PC-3 (cell line): ENCODE data around the gene TTC16. TPM values are rescaled to one million over a fixed set of nuclear protein-coding genes. Genes with fewer than 3 reads are reported as not detected.

Experiments used
- ATAC-seq: fragments of 200-7000 bp; cut with Tn5 transposase; 2 replicates; pipeline ENCODE4 v1.9.1; 2020; ENCODE audit warnings: mild to moderate bottlenecking, moderate library complexity
- BruUV-seq: library from RNA; stranded (reverse); fragments of 400-500 nt; replicated peaks from 2 replicates; lab custom pipeline; 2021; lab: Mats Ljungman, UMichigan
- CTCF ChIA-PET: fragments of 300-600 bp; sonication (Branson Sonifier 250); formaldehyde crosslinking; loops from one replicate; lab custom pipeline; 2022; ENCODE audit warnings: antibody characterized with exemption; lab: Charles Lee
- POLR2A ChIA-PET: fragments of 300-600 bp; sonication (Branson Sonifier 250); formaldehyde crosslinking; loops from one replicate; lab custom pipeline; 2022; ENCODE audit warnings: antibody characterized with exemption; ENCODE audit not compliant: unreplicated experiment; lab: Charles Lee
- DNase-seq: peaks from one replicate; pipeline ENCODE4 v3.0.0-alpha.2; 2015
- H2AFZ ChIP-seq: fragments of 300-600 bp; sonication (generic); 2 replicates; pipeline ENCODE4 v1.6.0; 2016; ENCODE audit warnings: antibody characterized with exemption, low read length
- H3F3A ChIP-seq: fragments of 300-600 bp; sonication (generic); one replicate; pipeline ENCODE4 v1.6.0; 2017; ENCODE audit warnings: antibody characterized with exemption, low read length, control low read depth, mild to moderate bottlenecking; ENCODE audit not compliant: unreplicated experiment
- H3K27ac ChIP-seq: fragments of 300-600 bp; sonication (generic); 2 replicates; pipeline ENCODE4 v1.5.1; 2016; ENCODE audit warnings: mild to moderate bottlenecking, low read length
- H3K27me3 ChIP-seq: fragments of 300-600 bp; sonication (generic); 2 replicates; pipeline ENCODE4 v1.6.1; 2016; ENCODE audit warnings: low read length, mixed read lengths
- H3K36me3 ChIP-seq: fragments of 300-600 bp; sonication (generic); 2 replicates; pipeline ENCODE4 v1.6.1; 2016; ENCODE audit warnings: low read depth, mixed run types, low read length, mixed read lengths
- H3K4me1 ChIP-seq: fragments of 300-600 bp; sonication (generic); 2 replicates; pipeline ENCODE4 v1.5.1; 2016; ENCODE audit warnings: low read length; ENCODE audit not compliant: insufficient read depth
- H3K4me2 ChIP-seq: fragments of 300-600 bp; sonication (generic); 2 replicates; pipeline ENCODE4 v1.6.0; 2016; ENCODE audit warnings: low read length
- H3K4me3 ChIP-seq: fragments of 300-600 bp; sonication (generic); 2 replicates; pipeline ENCODE4 v1.5.1; 2016; ENCODE audit warnings: mild to moderate bottlenecking, low read length, mixed read lengths
- H3K79me2 ChIP-seq: fragments of 300-600 bp; sonication (generic); 2 replicates; pipeline ENCODE4 v1.6.1; 2017; ENCODE audit warnings: low read length, mixed read lengths
- H3K9ac ChIP-seq: fragments of 300-600 bp; sonication (generic); 2 replicates; pipeline ENCODE4 v1.6.0; 2016; ENCODE audit warnings: mild to moderate bottlenecking, low read length
- H3K9me2 ChIP-seq: fragments of 300-600 bp; sonication (generic); replicated peaks from 2 replicates; pipeline ENCODE4 v1.6.1; 2016; ENCODE audit warnings: mixed run types, low read length, mixed read lengths
- H3K9me3 ChIP-seq: fragments of 300-600 bp; sonication (generic); 2 replicates; pipeline ENCODE4 v1.6.1; 2016; ENCODE audit warnings: low read length, mixed read lengths
- H4K20me1 ChIP-seq: fragments of 300-600 bp; sonication (generic); 2 replicates; pipeline ENCODE4 v1.6.1; 2016; ENCODE audit warnings: low read length, mixed read lengths
- EZH2 ChIP-seq: fragments of 300-600 bp; sonication (generic); IDR thresholded peaks from one replicate; pipeline ENCODE4 v1.6.1; 2017; ENCODE audit warnings: antibody characterized with exemption, mild to moderate bottlenecking, low read length; ENCODE audit not compliant: unreplicated experiment
- EZH2phosphoT487 ChIP-seq: fragments of 300-600 bp; sonication (generic); IDR thresholded peaks from 2 replicates; pipeline ENCODE4 v1.6.1; 2018; ENCODE audit warnings: mild to moderate bottlenecking, antibody characterized with exemption, low read length, borderline replicate concordance
- intact Hi-C: fragments of 100-400 bp; cut with micrococcal nuclease; formaldehyde crosslinking; loops from 2 replicates; pipeline ENCODE4 v1.9.0; 2023
- total RNA-seq: library from RNA; depleted of rRNA; stranded (reverse); fragments of >200 nt; gene quantifications from 2 replicates; pipeline ENCODE4 v1.2.3, GENCODE V29; 2014
- TF ChIP-seq, protein P1 (sequence below): fragments of 300-600 bp; sonication (generic); conservative IDR thresholded peaks from 2 replicates; pipeline ENCODE4 v1.5.1; 2017; ENCODE audit warnings: antibody characterized with exemption, low read depth, mild to moderate bottlenecking, low read length

TTC16 gene
- total RNA-seq, 1 experiment from 2014 or later = 0.04 TPM

DNA sequence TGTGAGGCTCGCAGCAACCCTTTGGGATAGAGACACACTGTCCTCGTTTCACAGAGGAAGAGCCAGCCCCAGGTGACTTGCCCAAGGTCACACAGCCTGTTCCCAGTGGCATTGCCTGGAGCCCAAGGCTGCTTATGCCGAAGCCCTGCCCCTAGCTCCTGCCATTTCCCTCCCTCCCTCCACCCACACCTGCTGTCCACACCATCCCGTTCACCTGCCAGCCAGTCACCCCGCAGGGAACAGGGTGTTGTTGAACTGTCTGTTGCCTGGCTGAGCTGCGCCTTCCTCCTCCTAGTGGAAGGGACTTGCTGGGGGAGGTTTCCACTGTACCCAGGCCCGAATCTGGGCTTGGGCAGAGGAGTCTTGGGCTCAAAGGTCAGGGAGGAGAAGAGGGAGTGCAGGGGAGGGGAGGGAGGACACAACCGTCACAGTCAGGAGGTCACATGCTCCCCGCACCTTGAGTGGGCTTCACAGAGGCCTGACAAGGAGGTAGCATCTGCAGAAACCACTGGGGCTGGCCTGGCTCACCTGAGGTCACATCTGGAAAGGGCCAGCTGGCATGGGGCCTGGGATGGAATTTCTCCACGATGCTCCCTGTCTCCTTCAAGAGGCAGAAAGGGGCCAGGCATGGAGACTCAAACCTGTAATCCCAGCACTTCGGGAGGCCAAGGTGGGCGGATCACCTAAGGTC lies 6.3 kb downstream of the TTC16 start:
- Histone ChIP-seq H3K36me3 (no peaks in the 10 kb centered on the region), H3K4me3 (no peak overlapping the region), H2AFZ (no peak overlapping the region), H3K27ac (peak overlapping the region; percentile 57), H4K20me1 (no peaks in the 10 kb centered on the region), H3K4me2 (peak overlapping the region; percentile 67), H3K9ac (no peak overlapping the region), H3K9me2 (no peaks in the 10 kb centered on the region), H3F3A (no peaks in the 10 kb centered on the region), H3K79me2 (no peaks in the 10 kb centered on the region), H3K27me3 (no peaks in the 10 kb centered on the region), H3K9me3 (no peaks in the 10 kb centered on the region), H3K4me1 (peaks cover 26% of the 10 kb centered on the region)
- TF ChIP-seq, protein P1, sequence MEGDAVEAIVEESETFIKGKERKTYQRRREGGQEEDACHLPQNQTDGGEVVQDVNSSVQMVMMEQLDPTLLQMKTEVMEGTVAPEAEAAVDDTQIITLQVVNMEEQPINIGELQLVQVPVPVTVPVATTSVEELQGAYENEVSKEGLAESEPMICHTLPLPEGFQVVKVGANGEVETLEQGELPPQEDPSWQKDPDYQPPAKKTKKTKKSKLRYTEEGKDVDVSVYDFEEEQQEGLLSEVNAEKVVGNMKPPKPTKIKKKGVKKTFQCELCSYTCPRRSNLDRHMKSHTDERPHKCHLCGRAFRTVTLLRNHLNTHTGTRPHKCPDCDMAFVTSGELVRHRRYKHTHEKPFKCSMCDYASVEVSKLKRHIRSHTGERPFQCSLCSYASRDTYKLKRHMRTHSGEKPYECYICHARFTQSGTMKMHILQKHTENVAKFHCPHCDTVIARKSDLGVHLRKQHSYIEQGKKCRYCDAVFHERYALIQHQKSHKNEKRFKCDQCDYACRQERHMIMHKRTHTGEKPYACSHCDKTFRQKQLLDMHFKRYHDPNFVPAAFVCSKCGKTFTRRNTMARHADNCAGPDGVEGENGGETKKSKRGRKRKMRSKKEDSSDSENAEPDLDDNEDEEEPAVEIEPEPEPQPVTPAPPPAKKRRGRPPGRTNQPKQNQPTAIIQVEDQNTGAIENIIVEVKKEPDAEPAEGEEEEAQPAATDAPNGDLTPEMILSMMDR = no peak
- no peak for TF ChIP-seq EZH2
- no peak for TF ChIP-seq EZH2phosphoT487
- CTCF ChIA-PET = interaction anchor here (1.0 kb wide), 1 partner anchor 13 kb away, joined by 5 read pairs; the partner anchor contains the start of gene TOR2A
- intact Hi-C loops = no loop called here
- BruUV-seq = no TSS peak
- no peak for ATAC-seq
- DNase-seq = no peak
- POLR2A ChIA-PET = no interaction called here

- Histone ChIP-seq H4K20me1 (no peaks in the 10 kb centered on the region), H3K9me3 (no peaks in the 10 kb centered on the region), H3K4me3 (no peak overlapping the region), H3K4me1 (peaks cover 26% of the 10 kb centered on the region), H3K9me2 (no peaks in the 10 kb centered on the region), H3K36me3 (no peaks in the 10 kb centered on the region), H2AFZ (no peak overlapping the region), H3K9ac (no peak overlapping the region), H3F3A (no peaks in the 10 kb centered on the region), H3K27ac (no peak overlapping the region), H3K4me2 (peak overlapping the region; percentile 54), H3K79me2 (no peaks in the 10 kb centered on the region), H3K27me3 (no peaks in the 10 kb centered on the region)
- CTCF ChIA-PET = interaction anchor here (0.6 to 1.0 kb wide), 2 partner anchors 12 to 291 kb away, joined by 3 to 5 read pairs; partner anchors contain the start of gene TOR2A
- POLR2A ChIA-PET = no interaction called here
- TF ChIP-seq EZH2phosphoT487 = no peak
- TF ChIP-seq, protein P1 = no peak
- TF ChIP-seq EZH2 = no peak
- BruUV-seq = no TSS peak
- no peak for ATAC-seq
- no peak for DNase-seq
- intact Hi-C loops = no loop called here
These were observed 7.1 kb downstream of the TTC16 start for GRCh38 chr9:127723013-127723412.

GRCh38 chr9:127723444-127723843 lies 7.6 kb downstream of the TTC16 start:
- Histone ChIP-seq H3K4me3 (no peak overlapping the region), H3K9me2 (no peaks in the 10 kb centered on the region), H3K4me1 (peaks cover 26% of the 10 kb centered on the region), H3K27me3 (no peaks in the 10 kb centered on the region), H3K9me3 (no peaks in the 10 kb centered on the region), H3K79me2 (no peaks in the 10 kb centered on the region), H3K4me2 (peak overlapping the region; percentile 54), H3K36me3 (no peaks in the 10 kb centered on the region), H3F3A (no peaks in the 10 kb centered on the region), H2AFZ (no peak overlapping the region), H3K27ac (no peak overlapping the region), H3K9ac (no peak overlapping the region), H4K20me1 (no peaks in the 10 kb centered on the region)
- ChIA-PET CTCF (interaction anchor here (0.6 to 1.0 kb wide), 3 partner anchors 11 to 291 kb away, joined by 3 to 6 read pairs (median 5); partner anchors contain the start of genes CDK9 and TOR2A), POLR2A (no interaction called here)
- intact Hi-C loops = no loop called here
- TF ChIP-seq EZH2phosphoT487 (no peak), EZH2 (no peak)
- TF ChIP-seq, protein P1 = no peak
- DNase-seq (peak; percentile 74), ATAC-seq (peak; percentile 80)
- no TSS peak for BruUV-seq
